ENCODE measurements around the gene RAB44. TPM values are rescaled to one million over a fixed set of nuclear protein-coding genes. Genes with fewer than 3 reads are reported as not detected.
A peak's percentile ranks its signal among the peaks of the same experiment; 100 is the strongest.

RAB44 gene
- total RNA-seq, 2 experiments from 2014 or later: 0.05 TPM; not detected in 1

DNA sequence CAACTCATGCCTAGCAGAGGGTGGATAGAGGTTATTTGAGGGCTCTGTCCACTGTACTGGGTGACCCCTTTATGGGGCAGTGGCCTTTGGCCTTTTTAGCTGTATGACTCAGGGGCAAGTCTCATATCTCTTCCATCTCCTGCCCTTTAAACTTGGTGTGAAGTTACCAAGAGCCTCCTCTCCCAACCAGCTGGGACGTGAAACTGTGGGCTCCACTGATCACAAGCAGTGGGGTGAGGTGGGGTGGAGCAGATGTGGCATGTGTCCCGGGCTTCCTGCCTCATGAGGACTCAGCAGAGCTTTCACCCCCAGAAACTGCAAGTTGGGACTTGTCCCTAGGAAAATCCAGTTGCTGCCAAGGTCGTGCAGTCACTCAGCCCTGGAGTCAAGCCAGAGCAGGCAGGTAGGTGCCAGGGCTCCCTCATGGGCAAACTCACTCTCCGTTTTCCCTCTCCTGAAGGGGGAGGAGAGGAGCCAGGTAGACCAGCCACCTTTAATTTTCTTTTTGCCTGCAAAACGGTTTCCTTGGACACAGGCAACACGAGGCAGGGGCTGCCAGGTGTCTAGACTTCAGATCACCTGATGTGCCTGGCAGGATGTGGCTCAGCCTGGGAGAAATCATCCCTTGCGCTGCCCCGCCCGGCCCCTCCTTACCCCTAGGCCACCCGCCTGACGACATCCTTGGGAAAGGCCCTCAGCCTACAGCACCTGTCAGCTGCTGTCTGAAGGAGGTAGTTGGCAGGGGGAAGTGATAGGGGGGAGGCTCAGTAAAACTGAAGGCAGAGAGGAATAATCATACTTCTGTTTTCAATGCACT, 15.1 kb upstream of the RAB44 start:
- Mint-ChIP-seq H3K36me3 (ENCODE audit: low read depth) (peaks cover 51% of the 10 kb centered on the region), H3K4me1 (peaks cover 42% of the 10 kb centered on the region), H3K27ac (peak overlapping the region; percentile 89), H3K4me3 (peak overlapping the region; percentile 56), H3K27me3 (peaks cover 8% of the 10 kb centered on the region), H3K9me3 (ENCODE audit: low read depth) (no peaks in the 10 kb centered on the region)
- CTCF ChIA-PET: interaction anchor here (0.6 to 2.5 kb wide), 8 partner anchors 8 to 322 kb away, joined by 3 to 10 read pairs (median 5); no protein-coding TSS in a partner anchor
- ATAC-seq (peak; percentile 65), DNase-seq (peak; percentile 87)
- intact Hi-C loops (cut with DNase I, micrococcal nuclease): loop anchor here (1.0 to 5.0 kb wide), 6 partner anchors 13 to 550 kb away; partner anchors contain the start of genes KCTD20 (in 1 of the 2), MAPK13 (in 1 of the 2) and PXT1 (in 1 of the 2)
- POLR2A ChIA-PET: interaction anchor here (0.6 to 1.9 kb wide), 5 partner anchors 44 to 109 kb away, joined by 3 to 5 read pairs (median 4); no protein-coding TSS in a partner anchor

DNA sequence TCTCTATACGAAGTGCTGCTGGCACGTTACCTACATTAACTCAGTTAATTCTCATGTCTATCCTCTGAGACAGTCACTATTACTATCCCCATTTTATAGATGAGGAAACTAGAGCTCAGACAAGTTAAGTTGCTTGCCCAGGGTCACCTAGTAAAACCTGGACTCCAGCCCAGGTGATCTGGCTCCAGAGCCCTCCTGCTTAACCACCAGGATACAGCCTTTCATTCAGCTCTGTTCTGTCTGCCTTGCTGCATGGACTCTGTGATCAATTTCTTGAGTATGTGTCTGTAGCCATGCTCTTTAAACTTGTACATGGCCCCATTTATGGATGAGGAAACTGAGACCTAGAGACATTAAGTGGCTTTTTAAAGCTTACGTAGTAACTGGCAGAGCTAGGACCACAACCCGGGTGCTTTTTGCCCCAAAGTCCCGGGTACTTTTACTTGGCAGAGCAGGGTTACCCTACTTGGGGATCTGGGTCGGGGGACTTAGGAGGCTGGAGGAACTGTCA, 14.4 kb upstream of the RAB44 start:
- ATAC-seq: no peak
- H3K36me3 Mint-ChIP-seq (ENCODE audit: low read depth): peaks cover 51% of the 10 kb centered on the region
- H3K4me3 Mint-ChIP-seq: peak overlapping the region; percentile 28
- ChIA-PET CTCF (interaction anchor here (1.3 kb wide), 3 partner anchors 9 to 75 kb away, joined by 4 to 8 read pairs (median 5); no protein-coding TSS in a partner anchor), POLR2A (interaction anchor here (0.6 to 1.9 kb wide), 3 partner anchors 57 to 108 kb away, joined by 3 to 4 read pairs (median 4); no protein-coding TSS in a partner anchor)
- peaks cover 3% of the 10 kb centered on the region for H3K27me3 Mint-ChIP-seq
- no peaks in the 10 kb centered on the region for H3K9me3 Mint-ChIP-seq (ENCODE audit: low read depth)
- H3K27ac Mint-ChIP-seq: peak overlapping the region; percentile 89
- intact Hi-C loops (cut with DNase I, micrococcal nuclease): loop anchor here (2.0 to 5.0 kb wide), 5 partner anchors 74 to 551 kb away; partner anchors contain the start of genes KCTD20 (in 1 of the 2), MAPK13 (in 1 of the 2) and PXT1 (in 1 of the 2)
- no peak for DNase-seq
- H3K4me1 Mint-ChIP-seq: peaks cover 36% of the 10 kb centered on the region

DNA sequence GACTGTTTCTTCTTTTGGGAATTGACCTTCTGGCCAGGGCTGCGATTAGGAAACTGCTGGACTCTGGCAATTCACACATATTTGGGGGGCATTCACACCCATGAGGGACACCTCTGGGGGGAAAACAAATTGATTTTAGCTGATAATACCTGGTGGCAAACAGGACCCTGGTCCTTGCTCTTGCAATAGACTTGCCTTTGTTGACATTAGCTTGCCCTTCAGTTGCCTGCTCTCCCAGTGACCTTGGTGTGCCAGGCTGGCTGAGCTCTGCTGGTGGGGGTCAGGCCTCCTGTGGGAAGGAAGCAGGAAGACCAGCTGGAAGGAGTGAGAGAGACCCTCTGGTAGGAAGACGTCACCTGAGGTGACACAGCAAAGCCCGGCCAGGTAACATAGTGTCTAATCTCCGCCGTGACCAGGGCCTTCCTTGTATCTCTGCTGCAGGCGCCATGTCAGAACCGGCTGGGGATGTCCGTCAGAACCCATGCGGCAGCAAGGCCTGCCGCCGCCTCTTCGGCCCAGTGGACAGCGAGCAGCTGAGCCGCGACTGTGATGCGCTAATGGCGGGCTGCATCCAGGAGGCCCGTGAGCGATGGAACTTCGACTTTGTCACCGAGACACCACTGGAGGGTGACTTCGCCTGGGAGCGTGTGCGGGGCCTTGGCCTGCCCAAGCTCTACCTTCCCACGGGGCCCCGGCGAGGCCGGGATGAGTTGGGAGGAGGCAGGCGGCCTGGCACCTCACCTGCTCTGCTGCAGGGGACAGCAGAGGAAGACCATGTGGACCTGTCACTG, 13.8 kb upstream of the RAB44 start:
- Mint-ChIP-seq H3K27me3 (peaks cover under 1% of the 10 kb centered on the region), H3K27ac (peak overlapping the region; percentile 89), H3K4me3 (no peak overlapping the region), H3K9me3 (ENCODE audit: low read depth) (no peaks in the 10 kb centered on the region), H3K4me1 (peaks cover 32% of the 10 kb centered on the region), H3K36me3 (ENCODE audit: low read depth) (peaks cover 47% of the 10 kb centered on the region)
- ChIA-PET POLR2A (interaction anchor here (0.6 to 1.9 kb wide), 3 partner anchors 23 to 108 kb away, joined by 3 to 4 read pairs (median 4); no protein-coding TSS in a partner anchor), CTCF (interaction anchor here (1.3 kb wide), 3 partner anchors 9 to 74 kb away, joined by 4 to 8 read pairs (median 5); no protein-coding TSS in a partner anchor)
- intact Hi-C loops (cut with DNase I, micrococcal nuclease): loop anchor here (2.0 to 5.0 kb wide), 5 partner anchors 73 to 552 kb away; partner anchors contain the start of genes KCTD20 (in 1 of the 2), MAPK13 (in 1 of the 2) and PXT1 (in 1 of the 2)
- DNase-seq (no peak), ATAC-seq (no peak)

DNA sequence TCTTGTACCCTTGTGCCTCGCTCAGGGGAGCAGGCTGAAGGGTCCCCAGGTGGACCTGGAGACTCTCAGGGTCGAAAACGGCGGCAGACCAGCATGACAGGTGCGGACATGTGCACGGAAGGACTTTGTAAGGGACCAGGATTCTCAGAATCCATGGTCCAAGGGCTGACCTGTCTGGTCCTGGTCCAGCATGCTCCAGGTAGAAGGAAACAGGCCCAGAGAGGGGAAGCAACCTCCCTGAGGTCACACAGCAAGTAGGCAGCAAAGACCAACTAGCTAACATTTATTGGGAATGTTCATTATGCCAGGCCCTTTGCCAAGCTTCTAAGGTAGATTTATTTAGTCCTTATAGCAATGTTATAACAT, 13.2 kb upstream of the RAB44 start:
- Mint-ChIP-seq H3K27me3 (no peaks in the 10 kb centered on the region), H3K36me3 (ENCODE audit: low read depth) (peaks cover 45% of the 10 kb centered on the region), H3K4me1 (peaks cover 31% of the 10 kb centered on the region), H3K9me3 (ENCODE audit: low read depth) (no peaks in the 10 kb centered on the region), H3K4me3 (no peak overlapping the region), H3K27ac (no peak overlapping the region)
- ChIA-PET CTCF (interaction anchor here (0.9 kb wide), 1 partner anchor 61 kb away, joined by 3 read pairs; no protein-coding TSS in a partner anchor), POLR2A (interaction anchor here (0.6 kb wide), 1 partner anchor 24 kb away, joined by 4 read pairs; no protein-coding TSS in a partner anchor)
- DNase-seq: no peak
- intact Hi-C loops (cut with DNase I, micrococcal nuclease): loop anchor here (5.0 kb wide), 4 partner anchors 87 to 552 kb away; partner anchors contain the start of genes KCTD20 (in 1 of the 2), MAPK13 (in 1 of the 2) and PXT1 (in 1 of the 2)
- no peak for ATAC-seq

DNA sequence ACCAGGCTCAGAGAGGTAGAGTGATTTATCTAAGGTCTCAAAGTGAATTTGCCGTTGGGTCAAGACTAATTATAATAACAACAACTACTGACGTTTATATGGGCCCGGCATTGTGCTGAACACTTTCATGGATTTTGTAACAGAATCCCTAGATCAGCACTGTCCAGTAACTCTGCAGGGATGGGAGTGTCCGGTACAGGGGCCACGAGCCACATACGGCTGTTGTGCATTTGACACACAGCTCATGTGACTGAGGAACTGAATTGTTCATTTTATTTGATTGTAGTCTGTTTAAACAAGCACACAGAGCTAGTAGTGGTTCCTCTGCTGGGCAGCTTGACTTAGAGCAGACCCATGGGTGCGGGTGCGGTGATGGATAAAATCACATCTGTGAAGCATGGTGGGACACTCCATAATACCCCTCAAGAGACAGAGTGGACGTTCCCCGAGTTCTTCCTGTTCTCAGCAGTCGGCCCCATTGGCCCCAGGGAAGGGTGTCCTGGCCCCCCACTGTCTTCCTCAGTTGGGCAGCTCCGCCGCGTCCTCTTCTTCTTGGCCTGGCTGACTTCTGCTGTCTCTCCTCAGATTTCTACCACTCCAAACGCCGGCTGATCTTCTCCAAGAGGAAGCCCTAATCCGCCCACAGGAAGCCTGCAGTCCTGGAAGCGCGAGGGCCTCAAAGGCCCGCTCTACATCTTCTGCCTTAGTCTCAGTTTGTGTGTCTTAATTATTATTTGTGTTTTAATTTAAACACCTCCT, 12.3 kb upstream of the RAB44 start:
- ChIA-PET CTCF (interaction anchor here (0.6 to 0.9 kb wide), 3 partner anchors 61 to 1392 kb away, joined by 3 read pairs; no protein-coding TSS in a partner anchor), POLR2A (no interaction called here)
- Mint-ChIP-seq H3K36me3 (ENCODE audit: low read depth) (peaks cover 44% of the 10 kb centered on the region), H3K4me1 (peaks cover 31% of the 10 kb centered on the region), H3K9me3 (ENCODE audit: low read depth) (no peaks in the 10 kb centered on the region), H3K27ac (no peak overlapping the region), H3K4me3 (no peak overlapping the region), H3K27me3 (no peaks in the 10 kb centered on the region)
- DNase-seq (no peak), ATAC-seq (no peak)
- intact Hi-C loops (cut with DNase I, micrococcal nuclease): no loop called here

DNA sequence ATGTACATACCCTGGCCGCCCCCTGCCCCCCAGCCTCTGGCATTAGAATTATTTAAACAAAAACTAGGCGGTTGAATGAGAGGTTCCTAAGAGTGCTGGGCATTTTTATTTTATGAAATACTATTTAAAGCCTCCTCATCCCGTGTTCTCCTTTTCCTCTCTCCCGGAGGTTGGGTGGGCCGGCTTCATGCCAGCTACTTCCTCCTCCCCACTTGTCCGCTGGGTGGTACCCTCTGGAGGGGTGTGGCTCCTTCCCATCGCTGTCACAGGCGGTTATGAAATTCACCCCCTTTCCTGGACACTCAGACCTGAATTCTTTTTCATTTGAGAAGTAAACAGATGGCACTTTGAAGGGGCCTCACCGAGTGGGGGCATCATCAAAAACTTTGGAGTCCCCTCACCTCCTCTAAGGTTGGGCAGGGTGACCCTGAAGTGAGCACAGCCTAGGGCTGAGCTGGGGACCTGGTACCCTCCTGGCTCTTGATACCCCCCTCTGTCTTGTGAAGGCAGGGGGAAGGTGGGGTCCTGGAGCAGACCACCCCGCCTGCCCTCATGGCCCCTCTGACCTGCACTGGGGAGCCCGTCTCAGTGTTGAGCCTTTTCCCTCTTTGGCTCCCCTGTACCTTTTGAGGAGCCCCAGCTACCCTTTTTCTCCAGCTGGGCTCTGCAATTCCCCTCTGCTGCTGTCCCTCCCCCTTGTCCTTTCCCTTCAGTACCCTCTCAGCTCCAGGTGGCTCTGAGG, 11.5 kb upstream of the RAB44 start:
- ChIA-PET POLR2A (no interaction called here), CTCF (interaction anchor here (0.7 to 1.1 kb wide), 3 partner anchors 58 to 1392 kb away, joined by 3 read pairs; no protein-coding TSS in a partner anchor)
- Mint-ChIP-seq H3K27me3 (no peaks in the 10 kb centered on the region), H3K4me1 (peaks cover 26% of the 10 kb centered on the region), H3K4me3 (no peak overlapping the region), H3K36me3 (ENCODE audit: low read depth) (peaks cover 40% of the 10 kb centered on the region), H3K9me3 (ENCODE audit: low read depth) (no peaks in the 10 kb centered on the region), H3K27ac (no peak overlapping the region)
- ATAC-seq (no peak), DNase-seq (no peak)
- intact Hi-C loops (cut with DNase I, micrococcal nuclease): no loop called here

DNA sequence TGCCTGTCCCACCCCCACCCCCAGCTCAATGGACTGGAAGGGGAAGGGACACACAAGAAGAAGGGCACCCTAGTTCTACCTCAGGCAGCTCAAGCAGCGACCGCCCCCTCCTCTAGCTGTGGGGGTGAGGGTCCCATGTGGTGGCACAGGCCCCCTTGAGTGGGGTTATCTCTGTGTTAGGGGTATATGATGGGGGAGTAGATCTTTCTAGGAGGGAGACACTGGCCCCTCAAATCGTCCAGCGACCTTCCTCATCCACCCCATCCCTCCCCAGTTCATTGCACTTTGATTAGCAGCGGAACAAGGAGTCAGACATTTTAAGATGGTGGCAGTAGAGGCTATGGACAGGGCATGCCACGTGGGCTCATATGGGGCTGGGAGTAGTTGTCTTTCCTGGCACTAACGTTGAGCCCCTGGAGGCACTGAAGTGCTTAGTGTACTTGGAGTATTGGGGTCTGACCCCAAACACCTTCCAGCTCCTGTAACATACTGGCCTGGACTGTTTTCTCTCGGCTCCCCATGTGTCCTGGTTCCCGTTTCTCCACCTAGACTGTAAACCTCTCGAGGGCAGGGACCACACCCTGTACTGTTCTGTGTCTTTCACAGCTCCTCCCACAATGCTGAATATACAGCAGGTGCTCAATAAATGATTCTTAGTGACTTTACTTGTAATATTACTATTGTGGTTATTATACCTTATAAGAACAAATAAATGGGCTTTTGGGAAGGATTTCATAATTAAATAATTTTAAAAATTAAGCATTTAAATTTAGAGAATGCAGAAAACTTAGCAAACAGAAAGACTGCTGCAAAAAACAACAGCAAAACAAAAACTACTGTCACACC, 10.7 kb upstream of the RAB44 start:
- ATAC-seq (no peak), DNase-seq (no peak)
- intact Hi-C loops (cut with DNase I, micrococcal nuclease): no loop called here
- no peak overlapping the region for H3K4me3 Mint-ChIP-seq
- H3K36me3 Mint-ChIP-seq (ENCODE audit: low read depth): peaks cover 40% of the 10 kb centered on the region
- CTCF ChIA-PET: interaction anchor here (1.0 to 1.1 kb wide), 2 partner anchors 59 to 123 kb away, joined by 3 read pairs; no protein-coding TSS in a partner anchor
- POLR2A ChIA-PET: no interaction called here
- peaks cover 29% of the 10 kb centered on the region for H3K4me1 Mint-ChIP-seq
- H3K27ac Mint-ChIP-seq: no peak overlapping the region
- no peaks in the 10 kb centered on the region for H3K27me3 Mint-ChIP-seq
- no peaks in the 10 kb centered on the region for H3K9me3 Mint-ChIP-seq (ENCODE audit: low read depth)

DNA sequence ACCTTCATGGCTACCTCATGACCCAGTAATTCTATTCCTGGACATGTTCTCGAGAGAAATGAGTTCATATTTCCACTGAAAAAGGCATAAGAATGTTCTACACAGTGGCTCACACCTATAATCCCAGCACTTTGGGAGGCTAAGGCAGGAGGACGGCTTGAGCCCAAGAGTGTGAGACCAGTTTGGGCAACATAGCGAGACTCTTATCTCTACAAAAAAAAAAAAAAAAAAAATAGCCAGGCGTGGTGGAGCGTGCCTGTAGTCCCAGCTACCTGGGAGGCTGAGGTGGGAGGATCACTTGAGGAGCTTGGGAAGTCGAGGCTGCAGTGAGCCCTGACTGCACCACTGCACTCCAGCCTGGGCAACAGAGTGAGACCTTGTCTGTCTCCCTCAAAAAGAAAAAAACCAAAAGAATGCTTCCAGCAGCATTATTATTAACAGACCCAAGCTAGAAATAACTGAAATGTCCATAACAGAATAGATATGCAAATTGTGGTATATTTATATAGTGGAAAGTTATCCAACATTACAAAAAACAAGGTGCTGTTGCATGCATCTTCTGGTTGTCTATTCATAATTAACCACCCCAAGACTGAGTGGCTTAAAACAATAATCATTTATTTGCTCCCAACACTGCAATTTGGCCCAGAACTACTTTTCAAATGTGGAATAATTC, 9.4 kb upstream of the RAB44 start:
- Mint-ChIP-seq H3K9me3 (ENCODE audit: low read depth) (no peaks in the 10 kb centered on the region), H3K4me3 (no peak overlapping the region), H3K36me3 (ENCODE audit: low read depth) (peaks cover 36% of the 10 kb centered on the region), H3K27ac (no peak overlapping the region), H3K27me3 (no peaks in the 10 kb centered on the region), H3K4me1 (peaks cover 26% of the 10 kb centered on the region)
- intact Hi-C loops (cut with DNase I, micrococcal nuclease): no loop called here
- DNase-seq (no peak), ATAC-seq (no peak)
- CTCF ChIA-PET: interaction anchor here (0.6 to 1.0 kb wide), 2 partner anchors 70 to 71 kb away, joined by 3 read pairs; no protein-coding TSS in a partner anchor
- POLR2A ChIA-PET: interaction anchor here (0.6 kb wide), 1 partner anchor 598 kb away, joined by 3 read pairs; no protein-coding TSS in a partner anchor

DNA sequence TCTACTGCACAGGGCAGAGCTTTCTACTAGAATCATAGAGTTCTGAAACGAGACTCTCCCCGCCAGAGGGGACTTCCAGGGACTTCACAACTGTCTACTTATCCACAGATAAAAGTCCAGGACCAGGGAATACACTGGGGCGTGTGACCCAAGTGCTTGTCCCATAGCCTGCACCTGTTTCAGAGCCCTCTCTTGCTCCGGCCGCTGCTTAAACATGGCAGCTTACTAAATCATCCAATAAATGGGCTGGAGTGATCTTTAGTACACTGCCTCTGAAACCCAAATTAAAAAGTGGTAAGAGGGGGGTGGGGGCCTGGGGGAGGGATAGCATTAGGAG, 8.9 kb upstream of the RAB44 start:
- ChIA-PET CTCF (interaction anchor here (1.0 kb wide), 1 partner anchor 71 kb away, joined by 3 read pairs; no protein-coding TSS in a partner anchor), POLR2A (interaction anchor here (0.6 kb wide), 1 partner anchor 597 kb away, joined by 3 read pairs; no protein-coding TSS in a partner anchor)
- ATAC-seq (no peak), DNase-seq (no peak)
- Mint-ChIP-seq H3K27me3 (no peaks in the 10 kb centered on the region), H3K9me3 (ENCODE audit: low read depth) (no peaks in the 10 kb centered on the region), H3K36me3 (ENCODE audit: low read depth) (peaks cover 31% of the 10 kb centered on the region), H3K27ac (no peak overlapping the region), H3K4me1 (peaks cover 23% of the 10 kb centered on the region), H3K4me3 (no peak overlapping the region)
- intact Hi-C loops (cut with DNase I, micrococcal nuclease): no loop called here
